Stimulated activated CD8-positive, alpha-beta memory T cell treated with anti-CD3 and anti-CD28 coated beads, Interleukin-15, amount 100 ng/mL, for 24 hours (primary cell): Measurements from ENCODE around the gene TTYH3.
"Not testable (repeated sequence)": the region's sequence is repeated elsewhere in the genome, so short reads cannot be mapped to it uniquely, and the experiment has no call there.

Experiments used
- DNase-seq: peaks from one replicate; pipeline ENCODE4 v3.0.0-alpha.2; 2020; ENCODE audit warnings: low read depth

TTYH3 gene

GRCh38 chr7:2631946-2632732 lies at the start of gene TTYH3:
Gene TTYH3 (plus strand): TSS chr7:2631986. CDS start chr7:2632156, 170 bp downstream.
- DNase-seq = no peak

DNA sequence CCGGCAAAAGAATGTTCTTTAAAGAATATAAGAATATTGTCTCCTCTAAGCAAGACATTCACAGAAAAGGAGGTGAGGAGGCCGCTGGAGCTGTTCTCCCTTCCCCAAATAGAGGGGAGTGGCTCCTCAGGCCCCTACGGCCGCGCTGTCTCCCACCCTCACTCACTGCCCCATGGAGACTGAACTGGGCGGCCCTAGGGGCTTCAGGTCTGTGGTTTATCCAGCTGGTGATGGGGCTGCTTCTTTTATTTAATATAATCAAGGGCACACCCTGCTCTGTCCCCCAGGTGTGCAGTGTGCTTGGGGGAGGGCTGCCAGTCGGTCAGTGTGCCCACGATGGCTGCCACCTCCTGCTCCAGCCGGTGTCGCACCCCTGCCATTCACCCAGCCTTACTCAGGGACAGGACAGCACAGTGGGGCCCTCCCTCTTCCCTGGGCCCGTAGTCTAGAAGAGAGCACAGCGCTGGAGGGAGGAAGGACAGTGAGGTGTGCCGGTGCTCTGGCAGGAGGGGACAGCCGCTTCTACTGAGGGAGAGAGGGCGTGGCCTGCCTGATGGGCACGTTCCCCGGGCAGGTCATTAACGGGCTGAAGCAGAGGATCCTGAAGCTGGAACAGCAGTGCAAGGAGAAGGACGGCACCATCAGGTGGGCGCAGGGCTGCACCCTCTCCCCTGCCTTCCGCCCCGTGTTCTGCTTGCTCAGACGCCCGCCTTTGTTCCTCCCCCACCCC lies 49.6 kb upstream of the TTYH3 start:
- no peak for DNase-seq

DNA sequence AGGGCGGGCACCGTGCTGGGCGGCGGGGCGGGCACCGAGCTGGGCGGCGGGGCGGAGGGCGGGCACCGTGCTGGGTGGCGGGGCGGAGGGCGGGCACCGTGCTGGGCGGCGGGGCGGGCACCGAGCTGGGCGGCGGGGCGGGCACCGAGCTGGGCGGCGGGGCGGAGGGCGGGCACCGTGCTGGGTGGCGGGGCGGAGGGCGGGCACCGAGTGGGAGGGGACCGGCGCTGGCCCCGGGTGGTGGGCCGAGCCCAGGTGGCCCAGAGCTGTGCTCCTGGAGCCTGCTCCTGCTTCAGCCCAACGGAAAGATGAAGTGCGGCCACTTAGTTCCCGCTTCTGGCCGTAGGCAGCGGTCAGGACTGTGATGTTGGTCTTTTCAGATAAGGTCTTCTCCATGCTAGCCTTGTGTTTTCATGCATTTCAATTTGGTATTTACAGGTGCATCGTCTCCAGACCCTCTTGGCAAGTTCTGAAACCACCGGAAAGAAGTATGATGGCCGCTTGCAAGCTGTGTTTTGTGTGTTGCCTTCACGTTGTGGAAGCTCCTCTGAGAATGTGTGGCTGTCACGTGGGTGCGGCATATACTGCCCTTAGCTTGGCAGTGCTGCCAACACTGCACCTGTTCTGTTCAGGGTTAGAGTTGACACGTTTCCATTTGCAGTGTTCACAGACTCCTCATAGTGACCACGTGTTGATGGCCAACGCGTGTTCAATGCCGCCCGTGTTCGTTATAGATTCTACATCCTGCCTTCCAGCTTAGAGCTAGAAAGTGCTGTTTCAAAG lies 47.8 kb upstream of the TTYH3 start:
- no peak for DNase-seq

- DNase-seq = no peak
These were observed 46.3 kb upstream of the TTYH3 start for GRCh38 chr7:2585446-2585845.

- DNase-seq = no peak
These were observed 45.3 kb upstream of the TTYH3 start for GRCh38 chr7:2586326-2587020.

- no peak for DNase-seq
These were observed 44.7 kb upstream of the TTYH3 start for GRCh38 chr7:2587134-2587533.

DNA sequence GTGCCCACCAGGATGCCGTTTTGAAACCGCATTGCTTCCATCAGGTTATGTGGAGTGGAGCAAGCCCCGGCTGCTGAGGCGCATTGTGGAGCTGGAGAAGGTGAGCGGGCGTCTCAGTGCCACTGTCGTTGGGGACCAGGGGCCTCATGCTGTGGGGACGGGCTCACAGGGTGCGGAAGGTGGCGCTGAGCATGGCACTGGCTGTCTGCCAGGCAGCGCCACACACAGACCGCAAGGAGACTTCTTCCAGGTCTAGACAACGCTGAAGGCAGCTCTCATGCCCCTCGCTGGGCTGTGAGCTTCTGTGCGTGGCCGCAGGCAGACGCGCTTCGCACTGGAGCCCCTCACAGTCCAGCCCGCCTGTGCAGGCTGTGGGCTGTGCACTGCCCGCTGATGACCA lies 44.0 kb upstream of the TTYH3 start:
- DNase-seq = no peak

DNA sequence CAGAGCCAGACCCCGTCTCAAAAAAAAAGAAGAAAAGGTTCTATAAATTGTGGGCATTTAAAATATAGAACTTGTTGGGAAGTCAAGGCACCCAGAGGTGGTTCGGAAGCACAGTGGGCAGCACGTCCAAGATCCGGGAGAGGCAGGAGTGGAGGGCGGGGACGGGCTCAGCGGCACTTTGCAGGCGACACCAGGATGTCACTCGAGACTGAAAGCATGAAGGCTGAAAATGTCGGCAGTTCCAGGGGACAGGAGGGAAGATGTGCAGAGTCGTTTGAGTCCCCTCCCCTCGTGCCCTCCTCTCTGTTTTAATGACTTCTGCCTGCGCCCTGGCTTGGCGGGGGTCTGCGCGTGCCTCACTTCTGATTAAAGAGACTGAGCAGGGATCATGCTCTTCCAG lies 42.4 kb upstream of the TTYH3 start:
- no peak for DNase-seq

GRCh38 chr7:2589941-2590340 lies 41.8 kb upstream of the TTYH3 start:
- not testable (repeated sequence) for DNase-seq

GRCh38 chr7:2592375-2592865 lies 39.4 kb upstream of the TTYH3 start:
- no peak for DNase-seq

GRCh38 chr7:2593036-2593727 lies 38.6 kb upstream of the TTYH3 start:
- DNase-seq = no peak

DNA sequence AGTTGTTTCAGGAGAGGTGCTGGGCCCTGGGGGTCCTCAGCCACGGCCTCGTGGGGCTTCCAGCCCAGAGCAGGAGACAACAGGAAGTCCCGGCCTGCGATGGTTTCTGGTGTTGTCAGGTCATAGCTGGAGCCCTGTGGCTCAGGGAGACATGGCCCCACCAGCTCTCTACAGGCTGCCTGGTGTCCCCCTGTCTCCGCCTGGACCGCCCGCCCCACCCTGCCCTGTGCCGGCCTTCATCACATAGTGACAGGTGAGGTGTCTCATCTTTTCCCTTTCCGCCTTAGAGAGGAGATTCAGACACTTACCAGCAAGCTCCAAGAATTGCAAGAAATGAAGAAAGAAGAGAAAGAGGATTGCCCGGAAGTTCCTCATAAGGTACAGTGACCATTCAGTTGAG lies 37.2 kb upstream of the TTYH3 start:
- no peak for DNase-seq

- DNase-seq = no peak
These were observed 36.4 kb upstream of the TTYH3 start for GRCh38 chr7:2595258-2595860.

DNA sequence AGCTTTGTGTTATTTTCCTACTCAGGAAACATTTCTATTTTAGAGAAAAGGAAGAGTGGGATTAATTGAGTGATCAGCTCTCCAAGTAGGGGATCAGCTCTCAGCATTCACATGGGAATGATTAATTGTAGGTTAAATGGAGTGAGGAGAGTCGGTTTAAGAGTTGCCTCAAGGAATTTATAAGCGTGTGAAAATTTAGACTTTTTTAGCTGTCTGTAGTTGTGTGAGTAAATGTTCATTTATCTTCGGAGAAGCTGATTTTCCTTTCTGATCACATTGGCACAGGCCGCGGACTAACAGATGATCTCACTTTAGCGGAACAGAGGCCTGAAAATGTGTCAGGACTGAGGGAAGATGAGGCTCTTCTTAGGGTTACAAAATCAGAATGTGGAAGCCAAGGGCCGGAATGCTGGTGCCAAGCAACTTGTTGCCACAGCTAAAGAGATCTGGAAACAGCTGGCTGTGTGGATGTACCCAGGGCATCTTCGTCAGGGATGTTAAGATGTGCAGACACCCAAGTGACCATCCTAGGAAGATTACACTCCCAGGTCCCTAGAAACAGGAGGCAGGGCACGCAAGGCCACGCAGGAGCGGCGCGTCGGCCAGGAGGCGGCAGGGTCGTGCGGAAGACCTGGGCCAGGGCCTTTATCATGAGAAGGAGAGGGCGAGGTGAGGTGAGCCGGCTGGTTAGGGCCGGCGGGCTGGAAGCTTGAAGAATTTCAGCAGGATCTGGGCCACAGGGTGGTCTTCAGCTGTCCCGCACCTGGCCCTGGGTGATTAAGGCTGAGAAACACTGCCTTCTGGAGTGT lies 35.1 kb upstream of the TTYH3 start:
- DNase-seq = no peak

DNA sequence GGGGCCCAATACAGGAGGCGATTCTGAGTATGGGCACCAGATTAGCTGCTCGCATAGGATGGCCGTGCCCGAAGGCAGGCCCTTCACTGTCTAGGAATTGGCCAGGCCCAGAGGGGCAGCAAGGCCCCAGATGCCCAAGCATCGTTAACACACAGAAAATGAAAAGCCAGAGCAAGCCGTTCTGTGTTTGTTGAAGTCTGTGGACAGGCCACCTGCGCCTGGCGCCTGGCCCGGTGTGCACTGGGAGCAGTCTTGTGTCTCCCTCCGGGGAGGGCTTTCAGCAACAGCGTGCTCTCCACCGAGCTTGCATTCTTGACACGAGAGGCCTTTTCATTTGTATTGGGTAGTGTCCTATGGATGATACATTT lies 34.5 kb upstream of the TTYH3 start:
- DNase-seq = no peak

DNA sequence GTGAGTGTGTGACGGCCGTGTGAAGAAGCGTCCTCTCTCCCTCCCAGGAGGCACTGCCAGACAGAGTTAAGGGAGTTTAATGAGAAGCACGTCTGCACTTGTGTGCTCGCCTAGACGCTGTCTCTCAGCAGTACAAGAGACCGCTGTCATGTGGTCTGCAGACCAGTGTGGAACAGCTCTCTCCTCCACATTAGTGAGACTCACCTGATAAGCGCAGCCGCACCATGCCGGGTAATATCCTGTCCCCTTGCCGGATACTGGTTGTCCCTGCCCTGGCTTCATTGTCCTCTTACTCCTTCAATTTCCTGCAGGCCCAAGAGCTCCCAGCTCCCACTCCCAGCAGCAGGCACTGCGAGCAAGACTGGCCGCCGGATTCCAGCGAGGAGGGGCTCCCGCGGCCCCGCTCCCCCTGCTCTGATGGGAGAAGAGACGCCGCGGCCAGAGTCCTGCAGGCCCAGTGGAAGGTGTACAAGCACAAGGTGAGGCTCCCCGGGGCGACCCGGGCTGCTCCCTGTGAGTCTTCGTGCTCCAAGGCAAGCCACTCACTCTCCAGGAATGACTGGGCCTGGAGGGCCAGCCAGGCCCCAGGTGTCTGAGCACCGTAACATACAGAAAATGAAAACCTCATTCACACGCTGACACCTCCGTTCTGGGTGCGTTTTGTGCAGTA lies 33.5 kb upstream of the TTYH3 start:
- DNase-seq = no peak

- no peak for DNase-seq
These were observed 30.7 kb upstream of the TTYH3 start for GRCh38 chr7:2601065-2601464.

DNA sequence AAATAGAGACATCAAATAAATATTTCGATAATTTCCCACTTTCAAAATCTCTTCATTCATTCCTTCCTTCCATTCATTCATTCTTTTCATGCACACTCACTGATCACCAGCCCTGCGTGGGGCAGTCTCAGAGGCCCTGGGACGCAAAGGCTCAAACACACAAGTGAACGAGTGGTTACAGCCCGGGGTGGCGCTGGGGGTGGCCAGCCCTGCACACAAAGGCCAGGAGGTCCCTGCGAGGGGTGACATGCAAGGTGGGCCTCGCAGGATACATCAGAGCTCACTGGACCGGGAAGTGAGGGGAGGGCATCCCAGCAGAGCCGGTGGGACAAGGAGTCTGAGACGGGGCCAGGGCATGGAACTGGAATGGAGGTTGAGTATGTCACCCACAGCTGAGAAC lies 29.9 kb upstream of the TTYH3 start:
- no peak for DNase-seq

DNA sequence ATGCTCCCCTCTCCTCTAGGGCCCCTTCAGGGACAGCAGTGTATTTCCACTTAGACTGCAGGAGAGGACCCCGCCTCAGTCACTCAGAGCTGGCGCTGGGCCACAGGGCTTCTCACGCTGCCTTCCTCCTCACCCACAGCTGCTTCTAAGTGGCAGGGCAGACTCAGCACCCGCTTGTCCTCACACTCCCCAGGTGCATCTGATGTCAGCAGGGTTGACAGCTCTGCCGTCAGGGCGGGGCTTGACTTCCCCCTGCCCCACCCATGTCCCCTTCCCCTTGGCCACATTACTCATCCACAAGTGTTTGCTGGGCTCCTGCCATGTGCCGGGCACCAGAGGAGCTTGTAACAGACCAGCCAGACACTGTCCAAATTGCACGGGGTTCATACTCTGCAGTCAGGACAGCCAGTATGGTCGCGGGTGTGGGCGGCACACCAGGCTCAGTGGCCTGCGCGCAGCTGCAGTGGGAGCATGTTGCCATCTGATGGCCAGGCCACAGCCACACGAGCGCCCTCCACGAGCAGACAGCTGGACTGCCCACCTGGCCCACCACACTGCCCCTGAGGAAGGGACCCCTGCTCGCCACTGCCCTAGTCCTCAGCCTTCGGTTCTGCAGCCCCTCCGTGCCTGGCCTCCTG lies 29.3 kb upstream of the TTYH3 start:
- DNase-seq = no peak
